NCI-H2171 (cell line): Measurements from ENCODE around the gene ILK.

Experiments
- DNase-seq: peaks from one replicate; lab custom pipeline; 2025; lab: John Stamatoyannopoulos, UW

Gene ILK

DNA sequence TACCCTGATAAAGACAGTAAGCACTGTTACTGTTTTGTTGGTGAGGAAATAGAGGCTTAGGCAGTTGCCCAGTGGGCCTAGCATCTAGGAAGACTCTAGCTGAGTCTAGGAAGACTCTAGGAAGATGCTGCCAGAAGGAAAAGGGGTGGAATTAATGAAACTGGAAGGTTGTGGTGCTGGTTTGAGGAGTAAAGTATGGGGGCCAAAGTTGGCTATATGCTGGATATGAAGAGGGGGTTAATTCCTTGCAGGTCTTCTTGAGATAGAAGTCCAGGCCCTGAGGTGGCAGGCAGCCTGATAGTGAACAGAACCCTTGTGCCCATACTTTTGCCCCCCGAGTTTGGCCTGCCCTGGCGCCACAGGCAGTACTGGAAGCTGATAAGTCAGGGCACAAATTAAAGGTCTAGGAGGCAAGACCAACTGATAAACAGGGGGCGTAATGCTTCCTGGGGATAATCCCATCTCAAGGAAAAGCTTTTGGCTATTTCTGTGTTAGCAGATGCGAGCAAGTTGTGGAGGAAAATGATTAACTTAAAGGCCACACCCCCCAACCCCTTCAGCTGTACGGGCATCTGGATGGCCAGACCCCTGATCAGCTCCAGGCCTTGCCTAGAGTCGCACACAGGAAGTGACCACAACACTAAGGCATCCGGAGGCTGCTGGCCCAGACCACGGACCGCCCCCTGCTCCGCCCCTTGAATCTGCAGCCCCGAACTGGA lies 3.1 kb downstream of the ILK start:
- no peak for DNase-seq

GRCh38 chr11:6607190-6607795 lies 3.7 kb downstream of the ILK start:
- DNase-seq: no peak

- DNase-seq: no peak
Measured at GRCh38 chr11:6608011-6608410, 4.4 kb downstream of the ILK start.

GRCh38 chr11:6608726-6609501 lies 5.3 kb downstream of the ILK start:
- DNase-seq: no peak

- DNase-seq: no peak
Measured at GRCh38 chr11:6609502-6610015, 6.0 kb downstream of the ILK start.

DNA sequence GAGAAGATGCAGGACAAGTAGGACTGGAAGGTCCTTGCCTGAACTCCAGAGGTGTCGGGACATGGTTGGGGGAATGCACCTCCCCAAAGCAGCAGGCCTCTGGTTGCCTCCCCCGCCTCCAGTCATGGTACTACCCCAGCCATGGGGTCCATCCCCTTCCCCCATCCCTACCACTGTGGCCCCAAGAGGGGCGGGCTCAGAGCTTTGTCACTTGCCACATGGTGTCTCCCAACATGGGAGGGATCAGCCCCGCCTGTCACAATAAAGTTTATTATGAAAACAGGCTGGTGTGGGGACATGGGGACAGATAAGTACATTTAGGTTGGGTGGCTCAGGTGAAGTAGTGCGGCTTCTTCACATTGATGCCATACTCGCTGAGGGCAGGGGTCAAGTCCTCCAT lies 7.0 kb downstream of the ILK start:
- DNase-seq: no peak

DNA sequence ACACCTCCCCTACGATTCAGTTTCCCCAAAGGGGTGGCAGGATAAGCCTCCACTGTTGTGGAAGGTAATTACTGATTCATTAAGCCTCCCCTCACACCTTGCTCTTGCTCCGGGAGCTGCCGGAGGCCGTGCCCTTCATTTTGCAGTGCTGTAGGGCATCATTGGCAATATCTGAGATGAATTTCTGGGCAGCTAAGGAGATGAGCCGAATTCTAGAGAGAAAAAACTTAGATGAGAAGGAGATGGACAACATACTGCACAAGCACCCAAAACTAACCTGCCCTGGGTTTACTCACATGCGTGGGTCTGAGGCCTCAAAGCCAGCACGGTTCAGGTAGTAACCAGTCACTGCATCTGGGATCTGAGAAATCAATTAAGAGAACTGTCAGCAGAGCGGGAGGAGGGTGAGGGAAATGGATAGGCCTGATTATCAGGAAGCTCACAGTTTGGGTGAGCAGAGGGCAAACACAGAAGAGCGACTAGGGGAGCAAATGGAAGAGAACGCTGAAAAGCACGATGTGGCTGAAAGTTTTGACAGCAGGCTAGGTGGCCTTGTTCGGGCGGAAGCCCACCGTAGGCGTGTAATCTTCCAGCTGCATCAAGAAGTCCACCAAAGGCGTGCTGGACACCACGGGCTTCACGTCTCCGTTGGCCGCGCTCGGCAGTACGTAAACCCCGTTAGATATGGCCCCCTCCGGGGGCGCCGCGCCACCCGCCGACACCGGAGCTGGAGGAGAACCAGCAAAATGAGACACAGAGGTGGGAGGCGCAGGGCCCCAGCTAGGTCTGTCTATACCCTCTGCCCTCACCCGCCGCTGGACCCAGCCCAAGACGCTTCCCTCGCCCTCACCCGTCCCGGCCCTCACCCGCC lies 7.8 kb downstream of the ILK start:
- no peak for DNase-seq

DNA sequence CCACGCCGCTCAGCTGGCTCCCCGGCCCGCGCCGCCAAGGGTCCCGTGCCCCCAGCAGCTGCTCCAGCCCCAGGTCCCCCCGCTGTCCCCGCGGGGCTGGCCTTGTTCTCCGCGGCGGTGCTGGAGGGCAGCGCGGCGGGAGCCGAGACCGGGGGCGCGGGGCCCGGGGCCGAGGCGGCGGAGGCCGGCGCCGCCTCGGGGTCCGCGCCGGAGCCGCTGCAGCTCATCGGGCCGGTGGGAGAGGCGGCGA lies 8.3 kb downstream of the ILK start:
- DNase-seq: no peak

GRCh38 chr11:6612213-6613041 lies 8.9 kb downstream of the ILK start, which contains the start of gene TAF10:
TSS of gene TAF10 (minus strand) at chr11:6612216. CDS start at chr11:6612189, 27 bp downstream.
- DNase-seq: peak; percentile 75

DNA sequence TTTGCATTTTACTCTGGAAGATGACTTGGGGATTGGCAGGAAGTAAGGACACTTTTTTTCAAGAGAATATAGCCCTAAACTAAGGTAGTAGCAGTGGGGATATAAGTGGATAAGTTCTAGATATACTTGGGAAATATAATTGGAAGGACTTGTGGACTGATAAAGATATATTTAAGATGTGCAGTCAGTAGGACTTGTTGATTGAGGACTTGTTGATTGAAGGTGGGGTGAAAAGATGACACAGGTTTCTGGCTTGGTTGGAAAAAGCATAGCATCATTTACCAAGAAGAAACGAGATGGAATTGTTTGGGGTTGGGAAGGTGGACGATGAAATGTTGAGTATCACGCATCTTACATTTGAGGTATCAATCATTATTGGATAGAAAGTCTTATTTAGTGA lies 9.9 kb downstream of the ILK start:
- DNase-seq: no peak

GRCh38 chr11:6614446-6614845 lies 10.9 kb downstream of the ILK start:
- DNase-seq: no peak

DNA sequence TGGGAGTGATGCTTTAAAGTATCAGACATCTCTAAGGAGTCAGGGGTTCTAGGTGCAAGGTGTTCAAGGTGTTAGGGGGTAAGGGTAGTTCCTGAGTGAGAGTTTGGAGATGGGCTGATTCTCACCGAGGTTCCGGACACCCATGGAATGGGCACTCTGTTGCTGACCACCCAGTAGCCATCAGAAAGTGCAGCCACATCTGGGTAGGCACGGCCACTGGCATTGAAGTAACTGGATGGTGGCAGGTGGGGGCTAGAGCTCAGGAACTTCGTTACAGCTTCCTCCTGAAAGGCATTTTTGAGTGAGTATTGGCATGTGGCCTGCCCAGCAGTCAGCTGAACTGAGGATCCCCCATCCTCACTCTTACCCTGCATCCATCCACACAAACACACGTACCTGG lies 11.5 kb downstream of the ILK start:
- no peak for DNase-seq

DNA sequence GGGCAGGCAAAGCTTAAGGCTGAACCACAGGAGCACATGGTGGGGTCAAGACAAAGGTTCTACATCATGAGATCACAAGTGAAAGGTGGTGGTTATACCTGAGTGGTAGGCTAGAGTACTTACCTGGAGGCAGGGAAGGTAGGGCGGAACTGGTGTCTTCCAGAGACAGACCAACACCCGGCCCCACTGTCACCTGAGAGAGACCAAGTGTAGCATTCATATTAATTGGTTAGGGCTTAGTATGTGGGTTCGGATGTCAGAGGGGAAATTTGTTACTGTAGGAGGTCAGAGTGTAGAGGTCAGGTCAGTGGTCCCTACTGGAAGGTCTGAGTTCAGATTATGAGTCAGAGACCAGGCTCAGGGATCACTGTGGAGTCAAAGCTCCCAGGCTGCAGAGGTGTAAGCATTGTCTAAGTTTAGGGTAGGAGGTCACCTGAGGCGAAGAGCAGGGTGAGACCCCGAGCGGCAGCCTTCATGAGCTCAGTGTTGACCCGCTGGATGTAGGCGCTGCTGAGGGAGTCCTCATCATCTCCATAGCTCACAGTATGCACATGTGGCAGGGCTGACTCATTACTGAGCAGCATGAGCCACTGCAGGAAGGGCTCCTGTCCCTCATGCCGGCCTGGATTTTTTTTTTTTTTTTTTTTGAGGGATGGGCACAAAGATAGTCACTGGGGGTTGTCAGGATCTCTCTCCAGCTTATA lies 12.5 kb downstream of the ILK start:
- no peak for DNase-seq

DNA sequence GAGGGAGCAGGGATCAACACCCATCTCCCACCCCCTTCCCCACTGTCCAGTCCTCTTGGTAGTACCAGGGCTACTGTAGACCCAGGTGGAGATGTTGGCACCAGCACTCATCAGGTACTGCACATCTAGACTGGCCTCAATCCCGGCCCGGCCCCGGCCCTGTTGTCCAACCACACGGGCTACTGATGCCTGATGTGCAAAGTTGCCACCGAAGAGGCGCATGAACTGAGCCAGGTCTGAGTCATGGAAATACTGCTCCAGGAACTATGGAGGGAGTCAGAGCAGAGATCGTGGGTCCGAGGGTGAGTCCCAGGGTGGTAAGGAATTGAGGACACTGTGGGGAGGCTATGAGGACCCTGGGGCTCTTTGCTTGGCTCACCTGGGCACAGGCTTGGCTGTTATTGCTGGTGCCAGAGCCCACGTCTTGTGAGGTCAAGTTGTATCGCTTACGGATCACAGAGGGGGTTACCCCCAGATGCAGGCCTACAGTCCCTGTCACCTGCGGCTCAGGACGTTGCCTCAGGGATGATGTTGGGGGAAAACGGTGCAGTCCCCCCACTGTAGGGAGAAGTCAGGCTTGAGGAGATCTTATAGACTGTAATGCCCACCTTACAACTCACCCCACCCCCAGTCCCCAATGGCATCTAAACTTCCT lies 13.1 kb downstream of the ILK start:
- DNase-seq: no peak

DNA sequence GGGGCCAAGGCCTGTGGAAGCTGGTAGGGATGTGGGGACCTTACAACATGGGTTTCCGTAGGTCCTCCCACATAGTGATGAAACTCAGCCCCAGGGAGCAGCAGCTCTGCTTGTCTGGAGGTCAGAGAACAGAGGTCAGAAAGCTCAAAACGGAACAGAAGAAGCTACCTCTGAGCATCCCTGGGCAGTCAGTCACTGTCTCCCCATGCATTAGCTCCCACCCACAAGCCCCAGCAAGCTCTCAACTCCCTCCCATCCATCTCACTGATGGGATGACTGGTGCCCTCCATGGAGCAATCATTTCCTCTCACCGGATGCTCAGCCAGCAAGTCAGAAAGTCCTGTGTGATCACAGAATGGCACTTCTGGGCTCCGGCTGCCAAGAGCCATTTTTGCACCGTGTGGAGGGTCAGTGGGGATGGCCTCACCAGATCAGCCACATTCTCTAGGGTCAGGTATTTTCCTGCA lies 13.8 kb downstream of the ILK start:
- DNase-seq: no peak

GRCh38 chr11:6618117-6619003 lies 14.8 kb downstream of the ILK start:
- DNase-seq: no peak

- peak; percentile 69 for DNase-seq
Measured at GRCh38 chr11:6619004-6619745, 15.6 kb downstream of the ILK start, which contains the start of gene TPP1. TSS of gene TPP1 (minus strand) at chr11:6619422. CDS start at chr11:6619400, 22 bp downstream.

DNA sequence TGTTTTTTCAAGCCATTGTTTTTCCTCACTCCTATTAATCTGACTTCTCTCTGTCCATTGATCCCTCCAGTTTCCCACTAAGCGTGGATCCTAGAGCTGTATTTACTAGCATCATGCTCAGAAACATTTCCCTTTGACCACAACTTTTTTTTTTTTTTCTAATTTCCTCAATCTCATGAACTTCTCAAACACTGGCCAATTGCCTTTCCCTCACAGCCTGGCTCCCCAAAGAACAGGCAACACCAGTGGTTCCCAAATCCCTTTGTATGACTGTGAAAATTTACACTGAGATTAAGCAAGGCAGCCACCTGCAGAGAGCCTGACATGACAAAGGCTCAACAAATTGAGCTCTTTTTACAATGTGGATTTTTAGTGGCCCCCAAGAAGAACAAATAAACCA lies 17.1 kb downstream of the ILK start:
- no peak for DNase-seq
